H9 (cell line): Measurements from ENCODE around the gene TMEM225B. TPM values are rescaled to one million over a fixed set of nuclear protein-coding genes. Genes with fewer than 3 reads are reported as not detected.

Experiments used
- DNase-seq: peaks from one replicate; pipeline ENCODE4 v3.0.0-alpha.2; 2017
- H2AFZ ChIP-seq: one replicate; pipeline ENCODE4 v1.6.1; 2013; ENCODE audit warnings: mild to moderate bottlenecking, low read length, control low read depth, moderate library complexity
- H2AK5ac ChIP-seq: 2 replicates; pipeline ENCODE4 v1.6.1; 2013; ENCODE audit warnings: low read length, control low read depth, mixed read lengths; ENCODE audit not compliant: insufficient read length
- H2BK120ac ChIP-seq: one replicate; pipeline ENCODE4 v1.6.1; 2013; ENCODE audit warnings: low read depth, mild to moderate bottlenecking, low read length, control low read depth, inconsistent platforms; ENCODE audit not compliant: poor library complexity, severe bottlenecking
- H2BK12ac ChIP-seq: 2 replicates; pipeline ENCODE4 v1.6.1; 2013; ENCODE audit warnings: low read length, control low read depth, mixed read lengths, low read depth; ENCODE audit not compliant: insufficient read length
- H2BK15ac ChIP-seq: 2 replicates; pipeline ENCODE4 v1.6.1; 2013; ENCODE audit warnings: low read depth, low read length, control low read depth
- H2BK20ac ChIP-seq: one replicate; pipeline ENCODE4 v1.6.1; 2013; ENCODE audit warnings: low read depth, mild to moderate bottlenecking, low read length, control low read depth, inconsistent platforms; ENCODE audit not compliant: poor library complexity, severe bottlenecking
- H2BK5ac ChIP-seq: 2 replicates; pipeline ENCODE4 v1.6.1; 2013; ENCODE audit warnings: low read length, control low read depth, mixed read lengths; ENCODE audit not compliant: insufficient read length
- H3K14ac ChIP-seq: 2 replicates; pipeline ENCODE4 v1.6.1; 2013; ENCODE audit warnings: low read length, control low read depth; ENCODE audit not compliant: insufficient read depth
- H3K18ac ChIP-seq: 2 replicates; pipeline ENCODE4 v1.6.1; 2013; ENCODE audit warnings: low read depth, mild to moderate bottlenecking, mixed read lengths, low read length, control low read depth; ENCODE audit not compliant: insufficient read length
- H3K23ac ChIP-seq: 2 replicates; pipeline ENCODE4 v1.6.1; 2013; ENCODE audit warnings: low read length, control low read depth, mixed read lengths, low read depth; ENCODE audit not compliant: insufficient read length
- H3K23me2 ChIP-seq: 2 replicates; pipeline ENCODE4 v1.6.1; 2013; ENCODE audit warnings: low read depth, mild to moderate bottlenecking, mixed read lengths, low read length, control low read depth; ENCODE audit not compliant: insufficient read length, poor library complexity, severe bottlenecking
- H3K27ac ChIP-seq: 2 replicates; pipeline ENCODE4 v1.5.1; 2013; ENCODE audit warnings: low read length, control low read depth, mixed read lengths, low read depth; ENCODE audit not compliant: insufficient read length
- H3K27me3 ChIP-seq: 2 replicates; pipeline ENCODE4 v1.6.1; 2013; ENCODE audit warnings: low read length, control low read depth, inconsistent platforms; ENCODE audit not compliant: insufficient read depth
- H3K4ac ChIP-seq: 2 replicates; pipeline ENCODE4 v1.6.1; 2013; ENCODE audit warnings: low read depth, mild to moderate bottlenecking, control low read depth, inconsistent platforms, low read length, moderate library complexity
- H3K4me1 ChIP-seq: 2 replicates; pipeline ENCODE4 v1.6.1; 2013; ENCODE audit warnings: low read length, control low read depth, inconsistent platforms; ENCODE audit not compliant: insufficient read depth
- H3K4me2 ChIP-seq: 2 replicates; pipeline ENCODE4 v1.6.1; 2013; ENCODE audit warnings: low read length, control low read depth, mixed read lengths; ENCODE audit not compliant: insufficient read length, insufficient read depth
- H3K56ac ChIP-seq: 2 replicates; pipeline ENCODE4 v1.6.1; 2013; ENCODE audit warnings: low read depth, mild to moderate bottlenecking, mixed read lengths, low read length, control low read depth; ENCODE audit not compliant: insufficient read length
- H3K79me1 ChIP-seq: 2 replicates; pipeline ENCODE4 v1.6.1; 2013; ENCODE audit warnings: low read depth, mild to moderate bottlenecking, moderate library complexity, low read length, control low read depth, inconsistent platforms; ENCODE audit not compliant: insufficient read depth, poor library complexity, severe bottlenecking
- H3K79me2 ChIP-seq: 2 replicates; pipeline ENCODE4 v1.6.1; 2013; ENCODE audit warnings: low read length, control low read depth, inconsistent platforms; ENCODE audit not compliant: insufficient read depth
- H3K9ac ChIP-seq: 2 replicates; pipeline ENCODE4 v1.6.1; 2013; ENCODE audit warnings: low read length, control low read depth, mixed read lengths; ENCODE audit not compliant: insufficient read length; ENCODE audit errors: extremely low read depth
- H3K9me3 ChIP-seq: one replicate; pipeline ENCODE4 v1.6.1; 2013; ENCODE audit warnings: low read depth, low read length, inconsistent platforms; ENCODE audit not compliant: control insufficient read depth
- H3T11ph ChIP-seq: one replicate; pipeline ENCODE4 v1.6.1; 2013; ENCODE audit warnings: mild to moderate bottlenecking, low read length, control low read depth, inconsistent platforms
- H4K20me1 ChIP-seq: one replicate; pipeline ENCODE4 v1.6.1; 2013; ENCODE audit not compliant: control insufficient read depth, insufficient read length, insufficient read depth
- H4K5ac ChIP-seq: 2 replicates; pipeline ENCODE4 v1.6.1; 2013; ENCODE audit warnings: low read depth, mild to moderate bottlenecking, mixed read lengths, low read length, control low read depth; ENCODE audit not compliant: insufficient read length
- H4K8ac ChIP-seq: replicated peaks from 2 replicates; pipeline ENCODE4 v1.6.1; 2013; ENCODE audit warnings: low read length, control low read depth, mixed read lengths, low read depth; ENCODE audit not compliant: insufficient read length
- H4K91ac ChIP-seq: 2 replicates; pipeline ENCODE4 v1.6.1; 2013; ENCODE audit warnings: low read depth, mild to moderate bottlenecking, moderate library complexity, mixed read lengths, low read length, control low read depth; ENCODE audit not compliant: insufficient read length
- H3K27ac Mint-ChIP-seq, 3 experiments: 2 replicates in 2 of 3; 3 replicates in 1 of 3; pipeline ENCODE4 v1.8.0; 2020 to 2021; ENCODE audit warnings: mixed read lengths in 3 of 3, mild to moderate bottlenecking in 1 of 3, moderate library complexity in 1 of 3
- H3K27me3 Mint-ChIP-seq: 2 replicates; pipeline ENCODE4 v1.8.0; 2021; ENCODE audit warnings: low read depth, mild to moderate bottlenecking, moderate library complexity, mixed read lengths
- H3K36me3 Mint-ChIP-seq, 3 experiments: 2 replicates in 2 of 3; 3 replicates in 1 of 3; pipeline ENCODE4 v1.8.0; 2020 to 2021; ENCODE audit warnings: low read depth in 3 of 3, mixed read lengths in 3 of 3; ENCODE audit not compliant: insufficient read depth in 1 of 3
- H3K4me1 Mint-ChIP-seq, 2 experiments: 2 replicates each; pipeline ENCODE4 v1.8.0; 2020; ENCODE audit warnings: mixed read lengths in 2 of 2
- H3K4me3 Mint-ChIP-seq, 2 experiments: 2 replicates in 1 of 2; 3 replicates in 1 of 2; pipeline ENCODE4 v1.8.0; 2020 to 2021; ENCODE audit warnings: mild to moderate bottlenecking in 2 of 2, mixed read lengths in 2 of 2, moderate library complexity in 1 of 2
- H3K9me3 Mint-ChIP-seq, 2 experiments: 2 replicates in 1 of 2; 3 replicates in 1 of 2; pipeline ENCODE4 v1.8.0; 2020; ENCODE audit warnings: mild to moderate bottlenecking in 2 of 2, mixed read lengths in 2 of 2, moderate library complexity in 1 of 2
- CTCF ChIP-seq: fragments of 200-600 bp; sonication (generic); conservative IDR thresholded peaks from 3 replicates; pipeline ENCODE4 v1.8.0; 2021; ENCODE audit warnings: antibody characterized with exemption, mild to moderate bottlenecking
- WGBS: extraction: QIAGEN DNeasy Blood & Tissue Kit; methylation state at CpG from one replicate; pipeline ENCODE4 v1.1.7; 2013; ENCODE audit warnings: missing lambda C conversion rate, low lambda C conversion rate, mixed read lengths; ENCODE audit not compliant: insufficient read length; ENCODE audit errors: extremely low coverage; 5-methylcytosine and 5-hydroxymethylcytosine counted together
- total RNA-seq: library from RNA; stranded (reverse); gene quantifications from 2 replicates; pipeline ENCODE4 v1.2.1, GENCODE V29; 2021

Gene TMEM225B
- total RNA-seq, 1 experiment from 2014 or later = not detected

- no peak overlapping the region for H2AFZ ChIP-seq
- no peak overlapping the region for H3K56ac ChIP-seq
- no peaks in the 10 kb centered on the region for H3K27me3 ChIP-seq
- Mint-ChIP-seq H3K9me3 (no peaks in the 10 kb centered on the region), H3K4me3 (no peak overlapping the region), H3K27me3 (no peaks in the 10 kb centered on the region), H3K27ac (no peak overlapping the region), H3K4me1 (peaks cover 1 to 5% of the 10 kb centered on the region in 2 experiments), H3K36me3 (peaks cover 70 to 92% (median 91%) of the 10 kb centered on the region in 3 experiments)
- no peak overlapping the region for H3K23ac ChIP-seq
- no CpG with 5 or more reads among the region's 7 CpGs for WGBS
- H3K4ac ChIP-seq = no peak overlapping the region
- no peak overlapping the region for H2BK120ac ChIP-seq
- H2BK20ac ChIP-seq = no peak overlapping the region
- no peak for TF ChIP-seq CTCF
- H4K5ac ChIP-seq = no peak overlapping the region
- no peak overlapping the region for H4K91ac ChIP-seq
- H4K20me1 ChIP-seq = no peaks in the 10 kb centered on the region
- H2BK15ac ChIP-seq = no peak overlapping the region
- no peak overlapping the region for H3K27ac ChIP-seq
- H4K8ac ChIP-seq = no peak overlapping the region
- no peaks in the 10 kb centered on the region for H3K9me3 ChIP-seq
- no peaks in the 10 kb centered on the region for H3K4me1 ChIP-seq
- H3K14ac ChIP-seq = no peak overlapping the region
- H3K4me2 ChIP-seq = no peak overlapping the region
- DNase-seq = no peak
- H3K18ac ChIP-seq = no peak overlapping the region
- no peak overlapping the region for H2BK12ac ChIP-seq
- no peak overlapping the region for H3K9ac ChIP-seq
- H3K23me2 ChIP-seq = no peaks in the 10 kb centered on the region
- no peak overlapping the region for H2AK5ac ChIP-seq
- no peaks in the 10 kb centered on the region for H3K79me1 ChIP-seq
- no peak overlapping the region for H2BK5ac ChIP-seq
- no peak overlapping the region for H3T11ph ChIP-seq
- H3K79me2 ChIP-seq = no peaks in the 10 kb centered on the region
Measured at GRCh38 chr7:99623091-99623693, 25.1 kb downstream of the TMEM225B start.
